ENCODE data around the gene ASAP2.

DNA sequence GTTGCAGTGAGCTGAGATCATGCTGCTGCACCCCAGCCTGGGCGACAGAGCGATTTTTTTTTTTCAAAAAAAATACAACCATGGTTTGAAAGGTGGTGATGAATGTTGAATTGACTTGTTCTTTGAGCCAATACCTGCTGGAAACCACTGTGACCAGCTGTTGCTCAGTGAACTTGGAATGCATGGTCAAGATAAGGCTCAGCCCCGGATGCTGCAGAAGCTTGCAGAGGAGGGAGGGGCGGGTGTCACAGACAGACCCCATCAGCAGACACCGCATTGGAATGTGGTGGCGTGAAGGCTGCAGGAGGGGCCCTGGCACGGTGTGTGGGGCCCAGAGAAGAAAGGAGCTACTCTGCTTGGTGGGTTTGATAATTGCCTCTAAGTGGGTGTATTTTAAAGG is 125.1 kb downstream of the ASAP2 start:
- TF ChIP-seq, protein P1, sequence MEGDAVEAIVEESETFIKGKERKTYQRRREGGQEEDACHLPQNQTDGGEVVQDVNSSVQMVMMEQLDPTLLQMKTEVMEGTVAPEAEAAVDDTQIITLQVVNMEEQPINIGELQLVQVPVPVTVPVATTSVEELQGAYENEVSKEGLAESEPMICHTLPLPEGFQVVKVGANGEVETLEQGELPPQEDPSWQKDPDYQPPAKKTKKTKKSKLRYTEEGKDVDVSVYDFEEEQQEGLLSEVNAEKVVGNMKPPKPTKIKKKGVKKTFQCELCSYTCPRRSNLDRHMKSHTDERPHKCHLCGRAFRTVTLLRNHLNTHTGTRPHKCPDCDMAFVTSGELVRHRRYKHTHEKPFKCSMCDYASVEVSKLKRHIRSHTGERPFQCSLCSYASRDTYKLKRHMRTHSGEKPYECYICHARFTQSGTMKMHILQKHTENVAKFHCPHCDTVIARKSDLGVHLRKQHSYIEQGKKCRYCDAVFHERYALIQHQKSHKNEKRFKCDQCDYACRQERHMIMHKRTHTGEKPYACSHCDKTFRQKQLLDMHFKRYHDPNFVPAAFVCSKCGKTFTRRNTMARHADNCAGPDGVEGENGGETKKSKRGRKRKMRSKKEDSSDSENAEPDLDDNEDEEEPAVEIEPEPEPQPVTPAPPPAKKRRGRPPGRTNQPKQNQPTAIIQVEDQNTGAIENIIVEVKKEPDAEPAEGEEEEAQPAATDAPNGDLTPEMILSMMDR (IDR thresholded peaks at IDR 0.05; ENCODE audit: insufficient read depth, low read length) = no peak
- TF ChIP-seq GABPA (IDR thresholded peaks at IDR 0.05; ENCODE audit: low read depth) (no peak), POLR2AphosphoS5 (IDR thresholded peaks at IDR 0.05; ENCODE audit: low read depth) (no peak)
- TF ChIP-seq, protein P2, sequence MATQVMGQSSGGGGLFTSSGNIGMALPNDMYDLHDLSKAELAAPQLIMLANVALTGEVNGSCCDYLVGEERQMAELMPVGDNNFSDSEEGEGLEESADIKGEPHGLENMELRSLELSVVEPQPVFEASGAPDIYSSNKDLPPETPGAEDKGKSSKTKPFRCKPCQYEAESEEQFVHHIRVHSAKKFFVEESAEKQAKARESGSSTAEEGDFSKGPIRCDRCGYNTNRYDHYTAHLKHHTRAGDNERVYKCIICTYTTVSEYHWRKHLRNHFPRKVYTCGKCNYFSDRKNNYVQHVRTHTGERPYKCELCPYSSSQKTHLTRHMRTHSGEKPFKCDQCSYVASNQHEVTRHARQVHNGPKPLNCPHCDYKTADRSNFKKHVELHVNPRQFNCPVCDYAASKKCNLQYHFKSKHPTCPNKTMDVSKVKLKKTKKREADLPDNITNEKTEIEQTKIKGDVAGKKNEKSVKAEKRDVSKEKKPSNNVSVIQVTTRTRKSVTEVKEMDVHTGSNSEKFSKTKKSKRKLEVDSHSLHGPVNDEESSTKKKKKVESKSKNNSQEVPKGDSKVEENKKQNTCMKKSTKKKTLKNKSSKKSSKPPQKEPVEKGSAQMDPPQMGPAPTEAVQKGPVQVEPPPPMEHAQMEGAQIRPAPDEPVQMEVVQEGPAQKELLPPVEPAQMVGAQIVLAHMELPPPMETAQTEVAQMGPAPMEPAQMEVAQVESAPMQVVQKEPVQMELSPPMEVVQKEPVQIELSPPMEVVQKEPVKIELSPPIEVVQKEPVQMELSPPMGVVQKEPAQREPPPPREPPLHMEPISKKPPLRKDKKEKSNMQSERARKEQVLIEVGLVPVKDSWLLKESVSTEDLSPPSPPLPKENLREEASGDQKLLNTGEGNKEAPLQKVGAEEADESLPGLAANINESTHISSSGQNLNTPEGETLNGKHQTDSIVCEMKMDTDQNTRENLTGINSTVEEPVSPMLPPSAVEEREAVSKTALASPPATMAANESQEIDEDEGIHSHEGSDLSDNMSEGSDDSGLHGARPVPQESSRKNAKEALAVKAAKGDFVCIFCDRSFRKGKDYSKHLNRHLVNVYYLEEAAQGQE (IDR thresholded peaks at IDR 0.05; ENCODE audit: insufficient replicate concordance, low read depth) = no peak
